Glutamatergic neuron (in vitro differentiated cells): Measurements from ENCODE around the gene CD276. TPM values are rescaled to one million over a fixed set of nuclear protein-coding genes. Genes with fewer than 3 reads are reported as not detected.

Source experiments
- DNase-seq: peaks from one replicate; pipeline ENCODE4 v3.0.0; 2022
- H3K27ac Mint-ChIP-seq: one replicate; pipeline ENCODE4 v1.8.0; 2020; ENCODE audit warnings: mild to moderate bottlenecking, mixed read lengths, inconsistent platforms; ENCODE audit not compliant: unreplicated experiment
- H3K27me3 Mint-ChIP-seq: one replicate; pipeline ENCODE4 v1.8.0; 2020; ENCODE audit warnings: mild to moderate bottlenecking, moderate library complexity, mixed read lengths, inconsistent platforms; ENCODE audit not compliant: unreplicated experiment
- H3K36me3 Mint-ChIP-seq: one replicate; pipeline ENCODE4 v1.8.0; 2020; ENCODE audit warnings: mild to moderate bottlenecking, mixed read lengths, inconsistent platforms; ENCODE audit not compliant: unreplicated experiment
- H3K4me1 Mint-ChIP-seq: one replicate; pipeline ENCODE4 v1.8.0; 2020; ENCODE audit warnings: mild to moderate bottlenecking, low read depth, mixed read lengths, inconsistent platforms; ENCODE audit not compliant: unreplicated experiment
- H3K4me3 Mint-ChIP-seq: one replicate; pipeline ENCODE4 v1.8.0; 2020; ENCODE audit warnings: mild to moderate bottlenecking, mixed read lengths, inconsistent platforms; ENCODE audit not compliant: unreplicated experiment
- H3K9me3 Mint-ChIP-seq: one replicate; pipeline ENCODE4 v1.8.0; 2020; ENCODE audit warnings: mild to moderate bottlenecking, moderate library complexity, mixed read lengths, inconsistent platforms; ENCODE audit not compliant: unreplicated experiment
- total RNA-seq: library from RNA; stranded (reverse); fragmentation: NEBNext Ultra II Directional; extraction: Animal tissue kit (Norgen Biotek cat#: 25700); gene quantifications from one replicate; pipeline ENCODE4 v1.2.1, GENCODE V29; 2021; ENCODE audit not compliant: unreplicated experiment
- TF ChIP-seq, protein P1 (sequence below): fragments of 200-600 bp; sonication (generic); IDR thresholded peaks from one replicate; pipeline ENCODE4 v1.5.0; 2021; ENCODE audit not compliant: partially characterized antibody, unreplicated experiment

Gene CD276
- total RNA-seq, 1 donor from 2014 or later = 192 TPM

DNA sequence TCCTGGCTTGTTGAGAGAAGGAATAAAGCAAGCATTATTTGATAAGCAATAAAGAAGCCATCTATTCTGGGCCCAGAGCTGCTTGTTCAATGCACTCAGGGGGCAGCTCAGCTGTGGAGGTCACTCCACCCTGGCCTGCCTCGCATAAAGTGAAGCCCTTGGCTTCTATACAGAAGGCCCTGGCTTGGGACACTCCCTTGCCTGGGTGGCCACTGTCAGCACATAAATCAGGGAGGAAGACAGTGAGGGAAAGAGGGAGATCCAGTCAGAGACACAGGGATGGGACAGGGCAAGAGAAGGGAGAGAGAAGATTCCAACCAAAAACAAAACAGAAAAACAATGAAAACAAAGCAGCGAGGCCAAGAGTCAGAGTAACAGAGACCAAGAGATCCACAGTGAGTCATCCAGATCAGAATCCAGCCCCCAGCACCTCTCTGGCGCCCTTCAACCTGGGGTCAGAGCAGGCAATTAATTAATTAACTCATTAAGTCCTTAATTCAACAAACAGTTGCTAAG is 57.2 kb downstream of the CD276 start:
- Mint-ChIP-seq H3K4me3 (no peak overlapping the region), H3K36me3 (no peaks in the 10 kb centered on the region), H3K27me3 (peaks cover 1% of the 10 kb centered on the region), H3K27ac (no peak overlapping the region), H3K9me3 (no peaks in the 10 kb centered on the region), H3K4me1 (peaks cover 28% of the 10 kb centered on the region)
- TF ChIP-seq, protein P1, sequence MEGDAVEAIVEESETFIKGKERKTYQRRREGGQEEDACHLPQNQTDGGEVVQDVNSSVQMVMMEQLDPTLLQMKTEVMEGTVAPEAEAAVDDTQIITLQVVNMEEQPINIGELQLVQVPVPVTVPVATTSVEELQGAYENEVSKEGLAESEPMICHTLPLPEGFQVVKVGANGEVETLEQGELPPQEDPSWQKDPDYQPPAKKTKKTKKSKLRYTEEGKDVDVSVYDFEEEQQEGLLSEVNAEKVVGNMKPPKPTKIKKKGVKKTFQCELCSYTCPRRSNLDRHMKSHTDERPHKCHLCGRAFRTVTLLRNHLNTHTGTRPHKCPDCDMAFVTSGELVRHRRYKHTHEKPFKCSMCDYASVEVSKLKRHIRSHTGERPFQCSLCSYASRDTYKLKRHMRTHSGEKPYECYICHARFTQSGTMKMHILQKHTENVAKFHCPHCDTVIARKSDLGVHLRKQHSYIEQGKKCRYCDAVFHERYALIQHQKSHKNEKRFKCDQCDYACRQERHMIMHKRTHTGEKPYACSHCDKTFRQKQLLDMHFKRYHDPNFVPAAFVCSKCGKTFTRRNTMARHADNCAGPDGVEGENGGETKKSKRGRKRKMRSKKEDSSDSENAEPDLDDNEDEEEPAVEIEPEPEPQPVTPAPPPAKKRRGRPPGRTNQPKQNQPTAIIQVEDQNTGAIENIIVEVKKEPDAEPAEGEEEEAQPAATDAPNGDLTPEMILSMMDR = no peak
- no peak for DNase-seq

GRCh38 chr15:73744293-73744692 is 60.1 kb downstream of the CD276 start:
- no peak for DNase-seq
- H3K27me3 Mint-ChIP-seq = peaks cover 3% of the 10 kb centered on the region
- H3K4me3 Mint-ChIP-seq = no peak overlapping the region
- no peaks in the 10 kb centered on the region for H3K36me3 Mint-ChIP-seq
- no peak overlapping the region for H3K27ac Mint-ChIP-seq
- TF ChIP-seq, protein P1 = no peak
- H3K9me3 Mint-ChIP-seq = peaks cover 2% of the 10 kb centered on the region
- H3K4me1 Mint-ChIP-seq = peaks cover 49% of the 10 kb centered on the region

DNA sequence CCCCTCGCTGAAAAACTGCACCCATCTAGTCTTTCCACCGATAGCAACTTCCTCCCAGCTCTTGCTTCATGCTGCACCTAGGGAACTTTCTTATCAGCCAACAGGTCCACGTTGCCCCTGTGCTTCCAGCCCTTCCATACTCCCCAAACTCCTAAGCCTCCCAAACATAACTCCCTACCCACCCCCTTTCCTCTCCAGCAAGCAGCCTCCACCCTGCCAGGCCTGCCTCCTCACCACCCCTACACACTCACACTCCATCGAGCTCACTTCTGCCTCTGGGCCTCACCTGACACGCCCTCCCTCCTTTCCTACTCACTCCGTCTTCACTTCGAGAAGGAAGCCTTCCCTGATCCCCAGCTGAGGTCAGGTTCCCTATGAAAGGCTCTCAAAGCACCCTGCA is 60.9 kb downstream of the CD276 start:
- DNase-seq = no peak
- TF ChIP-seq, protein P1 = no peak
- Mint-ChIP-seq H3K9me3 (peaks cover 8% of the 10 kb centered on the region), H3K4me1 (peaks cover 55% of the 10 kb centered on the region), H3K27me3 (peaks cover 6% of the 10 kb centered on the region), H3K27ac (no peak overlapping the region), H3K4me3 (no peak overlapping the region), H3K36me3 (no peaks in the 10 kb centered on the region)

DNA sequence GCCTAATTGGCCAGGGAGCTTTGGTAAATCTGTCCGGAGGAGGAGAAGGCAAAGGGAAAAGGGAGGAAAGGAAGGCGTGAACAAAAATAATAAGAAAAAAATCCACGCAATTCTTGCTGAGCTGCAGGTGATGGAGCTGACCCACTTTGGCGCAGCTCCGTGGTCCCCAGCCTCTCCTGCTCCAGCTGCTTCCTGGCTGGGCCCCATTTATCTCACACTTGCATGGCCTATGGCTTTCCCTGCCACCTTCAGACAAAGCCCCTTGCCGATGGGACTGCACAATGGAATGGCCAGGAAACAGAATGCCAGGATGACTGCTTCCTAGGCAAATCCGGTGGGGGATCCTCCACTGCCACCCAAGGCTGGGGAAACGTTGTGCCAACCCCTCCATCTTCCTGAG is 62.1 kb downstream of the CD276 start:
- H3K27me3 Mint-ChIP-seq = peaks cover 14% of the 10 kb centered on the region
- H3K9me3 Mint-ChIP-seq = peaks cover 12% of the 10 kb centered on the region
- no peak for DNase-seq
- peak overlapping the region; percentile 55 for H3K4me3 Mint-ChIP-seq
- no peak overlapping the region for H3K27ac Mint-ChIP-seq
- TF ChIP-seq, protein P1 = no peak
- H3K36me3 Mint-ChIP-seq = no peaks in the 10 kb centered on the region
- H3K4me1 Mint-ChIP-seq = peaks cover 59% of the 10 kb centered on the region

- TF ChIP-seq, protein P1 = no peak
These were observed 62.7 kb downstream of the CD276 start for GRCh38 chr15:73746883-73747282.

More at GRCh38 chr15:73746883-73747282, 62.7 kb downstream of the CD276 start:
- Mint-ChIP-seq H3K27me3 (peaks cover 12% of the 10 kb centered on the region), H3K4me1 (peaks cover 56% of the 10 kb centered on the region), H3K27ac (no peak overlapping the region), H3K4me3 (peak overlapping the region; percentile 63), H3K9me3 (peaks cover 12% of the 10 kb centered on the region), H3K36me3 (no peaks in the 10 kb centered on the region)
- no peak for DNase-seq
